Right lobe of liver (tissue), 6 donors: ENCODE data around the gene NPAS1. TPM values are rescaled to one million over a fixed set of nuclear protein-coding genes. Genes with fewer than 3 reads are reported as not detected.

Experiments
- ATAC-seq, 4 donors: fragments of 200-7000 bp; cut with Tn5 transposase; one replicate each; pipeline ENCODE4 v1.9.1; 2020; ENCODE audit warnings: mild to moderate bottlenecking in 4 of 4, moderate library complexity in 4 of 4
- DNase-seq, 3 donors: peaks; one replicate each; pipeline ENCODE4 v3.0.0-alpha.2; 2020
- H3K27ac ChIP-seq, 3 donors: fragments of 200-600 bp; one replicate each; pipeline ENCODE4 v1.8.0; 2022
- H3K27me3 ChIP-seq, 2 donors: fragments of 200-600 bp; one replicate each; pipeline ENCODE4 v1.8.0; 2022
- H3K36me3 ChIP-seq, 4 donors: fragments of 200-600 bp; sonication (generic) in 1 of 4; one replicate each; pipeline versions ENCODE4 v1.5.1 to v1.8.0; 2017 to 2022; ENCODE audit warnings: control low read depth in 1 of 4
- H3K4me1 ChIP-seq, 4 donors: fragments of 200-600 bp; sonication (generic) in 1 of 4; one replicate each; pipeline versions ENCODE4 v1.5.1 to v1.8.0; 2017 to 2022; ENCODE audit warnings: control low read depth in 1 of 4
- H3K4me3 ChIP-seq, 3 donors: fragments of 200-600 bp; one replicate each; pipeline ENCODE4 v1.8.0; 2022
- H3K9me3 ChIP-seq, 4 donors: fragments of 200-600 bp; sonication (generic) in 1 of 4; one replicate each; pipeline versions ENCODE4 v1.5.1 to v1.8.0; 2017 to 2022; ENCODE audit warnings: control low read depth in 1 of 4
- CTCF ChIP-seq, 4 donors: fragments of 200-600 bp in 3 of 4; fragments of 450-650 bp in 1 of 4; IDR thresholded peaks; one replicate each; pipeline versions ENCODE4 v1.5.1 to v1.8.0; 2016 to 2022; ENCODE audit warnings: antibody characterized with exemption in 4 of 4, mild to moderate bottlenecking in 2 of 4
- POLR2A ChIP-seq: fragments of 450-650 bp; IDR thresholded peaks from one replicate; pipeline ENCODE4 v1.6.1; 2017; ENCODE audit warnings: antibody characterized with exemption, mild to moderate bottlenecking
- WGBS: methylation state at CpG from one replicate; pipeline ENCODE4 v1.1.6; 2018; ENCODE audit warnings: low coverage, low lambda C conversion rate; ENCODE audit not compliant: insufficient coverage; ENCODE audit errors: missing lambda C conversion rate; 5-methylcytosine and 5-hydroxymethylcytosine counted together
- intact Hi-C, 2 donors: fragments of 100-400 bp; cut with DNase I; formaldehyde crosslinking; loops; one replicate each; pipeline versions ENCODE4 v1.11.2 to v1.14.1; 2022
- total RNA-seq, 6 experiments: library from RNA; depleted of rRNA in 2 of 6; stranded (reverse); fragments of >200 nt in 2 of 6; fragmentation: NEBNext Ultra II Directional in 3 of 6; extraction: Animal tissue kit (Norgen Biotek cat#: 25700) in 3 of 6; gene quantifications; one replicate each; pipeline versions ENCODE4 v1.1.0 to v1.2.4, GENCODE V29; 2016 to 2023
- donor health status: DM: no; HTN: yes; CAD: no.
- donor health status: DM: no; HTN: no; CAD: no.
- donor health status: DM: no; HTN: no; CAD: no.
- donor health status: DM: no; HTN: yes; CAD: no.
- donor health status: DM: no; HTN: yes; CAD: no.

The NPAS1 gene
- total RNA-seq, 6 experiments from 2014 or later = 1.3 to 1.7 TPM; not detected in 4

GRCh38 chr19:47020992-47021496 lies 1.4 kb downstream of the NPAS1 start:
- intact Hi-C loops = no loop called here
- no peaks in the 10 kb centered on the region for H3K36me3 ChIP-seq
- DNase-seq (no peak), ATAC-seq (peak in 2 of 4 donors; percentile 19 to 36)
- peaks cover 0 to 19% (median 2%) of the 10 kb centered on the region in 4 donors for H3K4me1 ChIP-seq
- H3K4me3 ChIP-seq = no peak overlapping the region
- H3K27ac ChIP-seq = no peak overlapping the region
- peaks cover 0 to 21% of the 10 kb centered on the region in 2 donors for H3K27me3 ChIP-seq
- no peaks in the 10 kb centered on the region for H3K9me3 ChIP-seq
- no peak for TF ChIP-seq CTCF (IDR thresholded peaks at IDR 0.05)
- TF ChIP-seq POLR2A = no peak
- 3% methylated on average over 8 of the region's 37 CpGs for WGBS

- H3K36me3 ChIP-seq = no peaks in the 10 kb centered on the region
- 7% methylated on average over 12 of the region's 50 CpGs for WGBS
- DNase-seq (no peak), ATAC-seq (peak in 1 of 4 donors; percentile 29)
- no peak overlapping the region for H3K27ac ChIP-seq
- H3K4me3 ChIP-seq = no peak overlapping the region
- H3K27me3 ChIP-seq = peaks cover 0 to 21% of the 10 kb centered on the region in 2 donors
- intact Hi-C loops = no loop called here
- peaks cover 0 to 19% (median 2%) of the 10 kb centered on the region in 4 donors for H3K4me1 ChIP-seq
- no peaks in the 10 kb centered on the region for H3K9me3 ChIP-seq
- TF ChIP-seq CTCF (IDR thresholded peaks at IDR 0.05) = no peak
- no peak for TF ChIP-seq POLR2A
Observed at GRCh38 chr19:47021536-47022139, 2.0 kb downstream of the NPAS1 start.

GRCh38 chr19:47022140-47022536 lies 2.5 kb downstream of the NPAS1 start:
- ATAC-seq (no peak), DNase-seq (no peak)
- intact Hi-C loops = no loop called here
- Histone ChIP-seq H3K27ac (no peak overlapping the region), H3K36me3 (no peaks in the 10 kb centered on the region), H3K4me3 (no peak overlapping the region), H3K27me3 (peaks cover 0 to 21% of the 10 kb centered on the region in 2 donors), H3K4me1 (peaks cover 0 to 19% (median 2%) of the 10 kb centered on the region in 4 donors), H3K9me3 (no peaks in the 10 kb centered on the region)
- 49% methylated on average over 11 of the region's 14 CpGs for WGBS
- TF ChIP-seq CTCF (IDR thresholded peaks at IDR 0.05) = no peak

- H3K27ac ChIP-seq = no peak overlapping the region
- H3K36me3 ChIP-seq = no peaks in the 10 kb centered on the region
- intact Hi-C loops = no loop called here
- peaks cover 0 to 19% (median 2%) of the 10 kb centered on the region in 4 donors for H3K4me1 ChIP-seq
- no peak overlapping the region for H3K4me3 ChIP-seq
- DNase-seq = no peak
- TF ChIP-seq CTCF (IDR thresholded peaks at IDR 0.05) = no peak
- no peak for TF ChIP-seq POLR2A
- ATAC-seq = peak; percentile 20 to 48 (median 32)
- peaks cover 0 to 21% of the 10 kb centered on the region in 2 donors for H3K27me3 ChIP-seq
- H3K9me3 ChIP-seq = no peaks in the 10 kb centered on the region
- WGBS = 8% methylated on average over 30 of the region's 33 CpGs
Observed at GRCh38 chr19:47022541-47023447, 3.2 kb downstream of the NPAS1 start.
